ENCODE results near the gene STX3. TPM values are rescaled to one million over a fixed set of nuclear protein-coding genes. Genes with fewer than 3 reads are reported as not detected.
"Not testable (repeated sequence)": the region's sequence is repeated elsewhere in the genome, so short reads cannot be mapped to it uniquely, and the experiment has no call there.

STX3 gene
- total RNA-seq, 1 donor from 2014 or later = 22.1 TPM

DNA sequence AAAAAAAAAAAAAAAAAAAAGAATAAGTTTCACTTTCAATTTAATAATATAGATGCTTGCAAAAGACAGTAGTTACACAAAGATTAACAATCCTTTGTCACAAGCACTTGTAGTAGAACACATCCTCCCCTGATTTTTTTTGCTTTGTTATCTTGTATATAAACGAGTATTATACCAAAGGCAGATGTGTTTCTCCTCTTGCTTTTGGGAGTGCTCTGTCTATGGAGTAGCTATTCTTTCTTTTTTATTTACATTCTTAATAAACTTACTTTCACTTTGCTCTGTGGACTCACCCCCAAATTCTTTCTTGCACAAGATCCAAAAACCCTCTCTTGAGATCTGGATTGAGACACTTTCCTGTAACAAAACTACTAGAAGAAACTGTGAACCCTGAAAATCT is 58.8 kb downstream of the STX3 start:
- Mint-ChIP-seq H3K4me3 (ENCODE audit: unreplicated experiment) (no peak overlapping the region), H3K9me3 (ENCODE audit: low read depth) (no peaks in the 10 kb centered on the region), H3K27me3 (ENCODE audit: low read depth) (peaks cover 17% of the 10 kb centered on the region), H3K27ac (ENCODE audit: unreplicated experiment) (no peak overlapping the region), H3K36me3 (ENCODE audit: low read depth) (no peaks in the 10 kb centered on the region), H3K4me1 (ENCODE audit: low read depth) (peaks cover 16% of the 10 kb centered on the region)
- no peak for DNase-seq (ENCODE audit: low spot score)
- no peak for TF ChIP-seq CTCF (IDR thresholded peaks at IDR 0.05)

- no peak for DNase-seq (ENCODE audit: low spot score)
- H3K4me1 Mint-ChIP-seq (ENCODE audit: low read depth) = peaks cover 5% of the 10 kb centered on the region
- no peak for TF ChIP-seq CTCF (IDR thresholded peaks at IDR 0.05)
- no peaks in the 10 kb centered on the region for H3K36me3 Mint-ChIP-seq (ENCODE audit: low read depth)
- H3K27me3 Mint-ChIP-seq (ENCODE audit: low read depth) = peaks cover 19% of the 10 kb centered on the region
- no peak overlapping the region for H3K27ac Mint-ChIP-seq (ENCODE audit: unreplicated experiment)
- no peak overlapping the region for H3K4me3 Mint-ChIP-seq (ENCODE audit: unreplicated experiment)
- H3K9me3 Mint-ChIP-seq (ENCODE audit: low read depth) = no peaks in the 10 kb centered on the region
Observed at GRCh38 chr11:59815754-59816153, 60.6 kb downstream of the STX3 start.

DNA sequence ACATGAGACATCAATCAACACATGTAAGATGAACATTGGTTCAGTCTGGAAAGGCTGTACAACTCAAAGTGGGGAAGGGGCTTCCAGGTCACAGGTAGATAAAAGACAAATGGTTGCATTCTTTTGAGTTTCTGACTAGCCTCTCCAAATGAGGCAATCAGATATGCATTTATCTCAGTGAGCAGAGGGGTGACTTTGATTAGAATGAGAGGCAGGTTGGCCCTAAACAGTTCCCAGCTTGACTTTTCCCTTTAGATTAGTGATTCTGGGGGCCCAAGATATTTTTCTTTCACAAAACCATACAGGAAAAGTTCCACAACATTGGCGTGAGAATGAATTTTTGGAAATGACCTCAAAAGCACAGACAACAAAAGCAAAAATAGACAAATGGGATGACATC is 61.3 kb downstream of the STX3 start:
- H3K4me3 Mint-ChIP-seq (ENCODE audit: unreplicated experiment) = not testable (repeated sequence)

GRCh38 chr11:59818572-59818971 is 63.4 kb downstream of the STX3 start:
- Mint-ChIP-seq H3K9me3 (ENCODE audit: low read depth) (no peaks in the 10 kb centered on the region), H3K27ac (ENCODE audit: unreplicated experiment) (no peak overlapping the region), H3K4me1 (ENCODE audit: low read depth) (peaks cover 9% of the 10 kb centered on the region), H3K4me3 (ENCODE audit: unreplicated experiment) (no peak overlapping the region), H3K27me3 (ENCODE audit: low read depth) (peaks cover 19% of the 10 kb centered on the region), H3K36me3 (ENCODE audit: low read depth) (no peaks in the 10 kb centered on the region)
- no peak for DNase-seq (ENCODE audit: low spot score)
- no peak for TF ChIP-seq CTCF (IDR thresholded peaks at IDR 0.05)

More for the DNA sequence above, 61.3 kb downstream of the STX3 start:
- not testable (repeated sequence) for H3K4me1 Mint-ChIP-seq (ENCODE audit: low read depth); H3K36me3 Mint-ChIP-seq (ENCODE audit: low read depth); H3K27ac Mint-ChIP-seq (ENCODE audit: unreplicated experiment); DNase-seq (ENCODE audit: low spot score); H3K9me3 Mint-ChIP-seq (ENCODE audit: low read depth)
- H3K27me3 Mint-ChIP-seq (ENCODE audit: low read depth) = peaks cover 19% of the 10 kb centered on the region

GRCh38 chr11:59822989-59823566 is 67.9 kb downstream of the STX3 start:
- Mint-ChIP-seq H3K36me3 (ENCODE audit: low read depth) (no peaks in the 10 kb centered on the region), H3K27ac (ENCODE audit: unreplicated experiment) (peak overlapping the region; percentile 82), H3K4me1 (ENCODE audit: low read depth) (peaks cover 9% of the 10 kb centered on the region), H3K9me3 (ENCODE audit: low read depth) (no peaks in the 10 kb centered on the region), H3K27me3 (ENCODE audit: low read depth) (peaks cover 11% of the 10 kb centered on the region), H3K4me3 (ENCODE audit: unreplicated experiment) (peak overlapping the region; percentile 43)
- DNase-seq (ENCODE audit: low spot score) = no peak
- peak; percentile 84 for TF ChIP-seq CTCF (IDR thresholded peaks at IDR 0.05)

DNA sequence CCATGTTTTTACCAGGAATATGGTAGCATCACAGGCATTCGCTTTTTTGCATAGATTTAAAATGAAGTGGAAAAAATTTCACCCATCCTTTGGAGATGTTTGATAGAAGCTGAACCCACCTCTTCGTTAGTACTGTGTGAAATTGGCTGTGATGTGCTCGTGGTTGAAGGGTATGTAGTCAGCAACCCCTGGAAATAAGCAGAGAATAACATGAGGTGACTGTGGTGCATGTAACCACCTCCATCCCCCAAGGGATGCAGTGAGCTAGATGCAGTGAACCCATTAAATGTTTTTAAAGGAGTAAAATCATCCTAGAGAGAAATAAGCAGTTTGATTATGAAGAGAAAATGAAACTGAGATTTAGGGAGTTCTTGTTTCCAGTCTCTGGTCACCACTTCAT is 74.2 kb downstream of the STX3 start:
- H3K27me3 Mint-ChIP-seq (ENCODE audit: low read depth) = peaks cover 12% of the 10 kb centered on the region
- H3K9me3 Mint-ChIP-seq (ENCODE audit: low read depth) = no peaks in the 10 kb centered on the region
- H3K4me3 Mint-ChIP-seq (ENCODE audit: unreplicated experiment) = no peak overlapping the region
- DNase-seq (ENCODE audit: low spot score) = no peak
- no peaks in the 10 kb centered on the region for H3K36me3 Mint-ChIP-seq (ENCODE audit: low read depth)
- H3K27ac Mint-ChIP-seq (ENCODE audit: unreplicated experiment) = no peak overlapping the region
- no peak for TF ChIP-seq CTCF (IDR thresholded peaks at IDR 0.05)
- no peaks in the 10 kb centered on the region for H3K4me1 Mint-ChIP-seq (ENCODE audit: low read depth)
